ENCODE data around the gene LMTK2. TPM values are rescaled to one million over a fixed set of nuclear protein-coding genes. Genes with fewer than 3 reads are reported as not detected.
A peak's percentile ranks its signal among the peaks of the same experiment; 100 is the strongest.

The LMTK2 gene
- total RNA-seq, 1 donor from 2014 or later: 21.6 TPM

DNA sequence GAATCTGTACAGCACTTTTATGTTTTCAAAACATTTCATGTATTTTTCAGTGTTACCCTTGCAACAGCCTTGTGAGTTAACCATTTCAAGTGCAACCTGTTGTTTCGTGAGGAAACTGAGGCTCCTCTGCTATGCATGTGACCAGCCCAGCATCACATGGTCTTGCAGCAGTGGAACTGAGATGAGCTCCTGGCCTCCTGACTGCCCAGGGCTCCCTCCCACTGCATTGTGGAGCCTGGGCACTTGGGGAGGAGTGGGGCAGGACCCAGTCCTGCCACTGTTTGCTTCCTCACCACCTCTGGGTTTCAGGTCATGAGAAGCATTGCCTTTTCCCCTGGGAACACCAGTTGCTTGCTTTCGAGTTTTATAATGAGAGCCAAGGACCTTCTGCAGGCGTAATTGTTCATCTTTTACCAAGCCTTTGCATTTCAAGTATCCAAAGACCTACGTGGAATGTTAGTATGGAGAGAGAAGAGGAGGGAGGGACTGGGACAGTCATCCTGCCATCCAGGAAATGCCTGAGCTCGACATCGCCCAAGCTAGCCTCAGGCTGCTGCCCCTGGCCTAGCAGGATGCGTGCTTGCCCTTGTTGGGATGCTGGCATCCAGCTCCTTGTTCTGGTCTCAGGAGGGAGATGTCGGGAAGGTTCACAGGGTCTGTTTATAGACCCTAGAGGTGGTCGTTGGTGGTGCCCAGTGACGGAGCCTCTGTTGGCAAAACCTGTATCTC, 72.3 kb downstream of the LMTK2 start:
- no peak for DNase-seq (ENCODE audit: extremely low spot score in 2 of 2)
- peaks cover 0 to 11% of the 10 kb centered on the region in 2 donors for H3K36me3 ChIP-seq
- H3K4me3 ChIP-seq: no peak overlapping the region
- H3K9me3 ChIP-seq: no peaks in the 10 kb centered on the region
- no peak overlapping the region for H3K27ac ChIP-seq
- H3K27me3 ChIP-seq: no peaks in the 10 kb centered on the region
- H3K4me1 ChIP-seq: no peaks in the 10 kb centered on the region
- intact Hi-C loops (cut with DNase I): no loop called here
- no peak for TF ChIP-seq POLR2A (IDR thresholded peaks at IDR 0.05)
- TF ChIP-seq POLR2AphosphoS5 (IDR thresholded peaks at IDR 0.05; ENCODE audit: insufficient read depth in 1 of 2, low read depth in 1 of 2): no peak
- no peak for TF ChIP-seq CTCF (IDR thresholded peaks at IDR 0.05)

DNA sequence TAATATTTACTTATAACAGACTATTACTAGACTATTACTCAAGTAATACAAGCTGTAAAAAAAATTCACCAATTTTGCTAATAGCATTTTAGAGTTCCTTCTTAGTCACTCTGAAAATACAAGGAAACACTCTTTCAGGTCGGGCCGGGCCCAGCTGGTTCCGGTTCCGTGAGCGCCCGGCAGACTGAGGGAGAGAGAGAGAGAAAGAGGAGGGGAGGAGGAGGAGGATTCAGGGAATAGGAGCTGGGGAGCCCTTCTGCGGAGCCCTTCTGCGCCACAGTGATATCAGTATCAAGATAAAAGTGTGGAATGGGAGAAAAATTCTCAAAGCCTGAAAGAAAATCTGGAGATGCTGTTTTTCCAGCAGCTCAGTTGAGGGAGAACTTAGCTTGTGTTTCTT, 74.1 kb downstream of the LMTK2 start:
- peaks cover 0 to 5% of the 10 kb centered on the region in 2 donors for H3K36me3 ChIP-seq
- H3K4me3 ChIP-seq: no peak overlapping the region
- TF ChIP-seq CTCF (IDR thresholded peaks at IDR 0.05) (no peak), POLR2AphosphoS5 (IDR thresholded peaks at IDR 0.05; ENCODE audit: insufficient read depth in 1 of 2, low read depth in 1 of 2) (no peak), POLR2A (IDR thresholded peaks at IDR 0.05) (no peak)
- H3K27me3 ChIP-seq: no peaks in the 10 kb centered on the region
- no peak overlapping the region for H3K27ac ChIP-seq
- no peaks in the 10 kb centered on the region for H3K9me3 ChIP-seq
- no peak for DNase-seq (ENCODE audit: extremely low spot score in 2 of 2)
- no peaks in the 10 kb centered on the region for H3K4me1 ChIP-seq
- intact Hi-C loops (cut with DNase I): no loop called here

DNA sequence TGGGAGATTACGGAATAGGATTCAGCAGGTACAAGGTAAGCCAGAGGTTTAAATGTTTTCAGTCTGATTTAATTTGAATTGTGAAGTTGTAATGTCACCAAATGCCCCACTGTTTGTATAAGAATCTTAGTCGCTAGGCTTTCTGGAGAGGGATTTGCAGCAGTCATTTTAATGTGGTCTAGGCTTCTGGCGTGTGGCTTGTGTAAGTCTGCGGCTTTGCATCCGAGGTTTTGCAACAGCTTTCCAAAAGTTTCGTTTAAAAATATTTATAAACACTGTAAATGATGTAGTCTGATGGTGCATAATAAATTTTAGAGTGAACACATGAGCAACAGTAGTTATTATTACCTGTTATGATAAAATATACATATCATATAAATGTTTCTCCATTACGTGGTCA, 78.4 kb downstream of the LMTK2 start:
- intact Hi-C loops (cut with DNase I): no loop called here
- H3K9me3 ChIP-seq: no peaks in the 10 kb centered on the region
- no peaks in the 10 kb centered on the region for H3K27me3 ChIP-seq
- no peak for DNase-seq (ENCODE audit: extremely low spot score in 2 of 2)
- H3K4me3 ChIP-seq: no peak overlapping the region
- peaks cover 13% of the 10 kb centered on the region for H3K4me1 ChIP-seq
- peaks cover 0 to 2% of the 10 kb centered on the region in 2 donors for H3K36me3 ChIP-seq
- H3K27ac ChIP-seq: no peak overlapping the region
- no peak for TF ChIP-seq POLR2A (IDR thresholded peaks at IDR 0.05)

DNA sequence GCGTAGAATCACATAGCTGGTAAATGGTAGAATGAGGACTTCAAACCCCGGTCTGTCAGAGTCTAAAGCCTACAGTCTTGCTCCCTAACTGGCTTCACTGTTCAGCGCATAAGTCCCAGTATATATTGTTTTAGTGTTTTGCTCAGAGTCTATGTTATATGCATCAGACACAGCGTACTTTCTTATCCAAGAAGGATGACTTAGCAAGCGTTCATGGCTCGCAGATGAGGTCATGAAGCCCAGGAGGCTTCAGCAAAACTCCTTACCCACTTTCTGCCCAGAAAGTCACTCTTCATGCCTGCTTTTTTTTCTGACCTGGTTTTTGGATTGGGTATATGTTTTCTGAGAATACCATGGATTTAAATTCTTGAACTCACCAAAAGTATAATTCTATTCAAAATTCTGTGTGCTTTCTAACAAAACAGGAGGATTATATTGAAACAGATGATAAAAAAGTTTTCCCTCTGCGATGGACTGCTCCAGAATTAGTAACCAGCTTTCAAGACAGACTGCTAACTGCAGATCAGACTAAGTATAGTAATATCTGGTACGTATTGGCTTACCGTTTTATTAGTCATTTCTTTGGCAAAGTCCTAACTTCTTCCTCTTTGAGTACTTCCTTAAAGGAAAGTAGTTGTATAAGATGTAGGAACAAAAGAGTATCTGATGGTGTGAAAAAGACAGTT, 79.9 kb downstream of the LMTK2 start:
- Histone ChIP-seq H3K27ac (peak overlapping the region; percentile 59), H3K9me3 (no peaks in the 10 kb centered on the region), H3K4me3 (no peak overlapping the region), H3K27me3 (no peaks in the 10 kb centered on the region), H3K4me1 (peaks cover 13% of the 10 kb centered on the region), H3K36me3 (peaks cover 0 to 17% of the 10 kb centered on the region in 2 donors)
- DNase-seq (ENCODE audit: extremely low spot score in 2 of 2): no peak
- peak in 1 of 2 donors; percentile 11 for TF ChIP-seq POLR2AphosphoS5 (IDR thresholded peaks at IDR 0.05; ENCODE audit: insufficient read depth in 1 of 2, low read depth in 1 of 2)
- no peak for TF ChIP-seq CTCF (IDR thresholded peaks at IDR 0.05)
- intact Hi-C loops (cut with DNase I): no loop called here

GRCh38 chr7:98187138-98187502, 80.5 kb downstream of the LMTK2 start:
- Histone ChIP-seq H3K4me1 (peaks cover 13% of the 10 kb centered on the region), H3K4me3 (no peak overlapping the region), H3K27me3 (no peaks in the 10 kb centered on the region), H3K36me3 (peaks cover 0 to 23% of the 10 kb centered on the region in 2 donors), H3K9me3 (no peaks in the 10 kb centered on the region), H3K27ac (peak overlapping the region; percentile 59)
- DNase-seq (ENCODE audit: extremely low spot score in 2 of 2): no peak
- intact Hi-C loops (cut with DNase I): no loop called here
- TF ChIP-seq POLR2AphosphoS5 (IDR thresholded peaks at IDR 0.05; ENCODE audit: insufficient read depth in 1 of 2, low read depth in 1 of 2): no peak
- no peak for TF ChIP-seq POLR2A (IDR thresholded peaks at IDR 0.05)
- TF ChIP-seq CTCF (IDR thresholded peaks at IDR 0.05): no peak
